Measurements from ENCODE around the gene PDE8B.

Gene PDE8B

GRCh38 chr5:77210091-77210963, at the start of gene PDE8B:
PDE8B (plus strand) TSS chr5:77210680; CDS start chr5:77210926, 246 bp downstream.
- no peak for FAIRE-seq

- FAIRE-seq, result no peak
These were observed 47.0 kb upstream of the PDE8B start for GRCh38 chr5:77163453-77163852.

- no peak for FAIRE-seq
These were observed 43.4 kb upstream of the PDE8B start for GRCh38 chr5:77167063-77167462.

GRCh38 chr5:77167695-77168121, 42.8 kb upstream of the PDE8B start:
- FAIRE-seq, result no peak

- FAIRE-seq, result no peak
These were observed 42.2 kb upstream of the PDE8B start for GRCh38 chr5:77168161-77168878.

GRCh38 chr5:77168879-77169244, 41.6 kb upstream of the PDE8B start:
- FAIRE-seq, result no peak

GRCh38 chr5:77170196-77170890, 40.1 kb upstream of the PDE8B start:
- no peak for FAIRE-seq

GRCh38 chr5:77171141-77171910, 39.2 kb upstream of the PDE8B start:
- FAIRE-seq, result no peak

- FAIRE-seq, result no peak
These were observed 37.7 kb upstream of the PDE8B start for GRCh38 chr5:77172713-77173328.

- FAIRE-seq, result no peak
These were observed 36.0 kb upstream of the PDE8B start for GRCh38 chr5:77174526-77174925.

- no peak for FAIRE-seq
These were observed 35.2 kb upstream of the PDE8B start for GRCh38 chr5:77175231-77175630.

GRCh38 chr5:77176429-77176828, 34.1 kb upstream of the PDE8B start:
- FAIRE-seq, result no peak

GRCh38 chr5:77177576-77177975, 32.9 kb upstream of the PDE8B start:
- FAIRE-seq, result no peak

GRCh38 chr5:77180167-77181081, 30.1 kb upstream of the PDE8B start:
- FAIRE-seq, result no peak

GRCh38 chr5:77181173-77181572, 29.3 kb upstream of the PDE8B start:
- no peak for FAIRE-seq

GRCh38 chr5:77181596-77182304, 28.7 kb upstream of the PDE8B start:
- no peak for FAIRE-seq

GRCh38 chr5:77182367-77182766, 28.1 kb upstream of the PDE8B start:
- no peak for FAIRE-seq

GRCh38 chr5:77186652-77187370, 23.7 kb upstream of the PDE8B start:
- no peak for FAIRE-seq

- FAIRE-seq, result no peak
These were observed 21.1 kb upstream of the PDE8B start for GRCh38 chr5:77189421-77189820.
